ENCODE results near the gene CD6.

GRCh38 chr11:60955571-60955970 lies 15.9 kb upstream of the CD6 start:
- TF ChIP-seq ZNF600 (tag by site-specific recombination; IDR thresholded peaks at IDR 0.05) (no peak), ZBTB1 (tag by site-specific recombination; IDR thresholded peaks at IDR 0.05) (no peak), GLI2 (tag by site-specific recombination; IDR thresholded peaks at IDR 0.05; ENCODE audit: borderline replicate concordance, low read depth) (no peak), ZSCAN4 (tag by site-specific recombination; IDR thresholded peaks at IDR 0.05) (no peak), CTCF (tag by site-specific recombination; IDR thresholded peaks at IDR 0.05) (no peak), ZBTB11 (tag by site-specific recombination; conservative IDR thresholded peaks at IDR 0.05; ENCODE audit: low read depth) (no peak), PRDM10 (tag by site-specific recombination; IDR thresholded peaks at IDR 0.05) (no peak), ZNF10 (tag by site-specific recombination; IDR thresholded peaks at IDR 0.05) (no peak), TRIM28 (IDR thresholded peaks at IDR 0.05; ENCODE audit: borderline replicate concordance, low read length) (no peak), ZSCAN18 (tag by site-specific recombination; IDR thresholded peaks at IDR 0.05) (no peak), ZFP41 (tag by site-specific recombination; IDR thresholded peaks at IDR 0.05; ENCODE audit: borderline replicate concordance) (no peak), ZBTB21 (tag by site-specific recombination; IDR thresholded peaks at IDR 0.05) (no peak), PRDM2 (tag by site-specific recombination; IDR thresholded peaks at IDR 0.05; ENCODE audit: borderline replicate concordance) (no peak), KLF8 (tag by site-specific recombination; IDR thresholded peaks at IDR 0.05) (no peak)

All from HEK293 (cell line).